ENCODE data around the gene FCHSD2.
"Not testable (repeated sequence)": the region's sequence is repeated elsewhere in the genome, so short reads cannot be mapped to it uniquely, and the experiment has no call there.

FCHSD2 gene

GRCh38 chr11:72816404-72816990, 325.6 kb downstream of the FCHSD2 start:
- Mint-ChIP-seq H3K36me3 (ENCODE audit: low read depth) (peaks cover 83% of the 10 kb centered on the region), H3K27me3 (no peaks in the 10 kb centered on the region), H3K4me1 (ENCODE audit: low read depth) (peaks cover 50% of the 10 kb centered on the region), H3K9me3 (no peaks in the 10 kb centered on the region), H3K4me3 (peak overlapping the region; percentile 99), H3K27ac (peak overlapping the region; percentile 99)
- DNase-seq: no peak

DNA sequence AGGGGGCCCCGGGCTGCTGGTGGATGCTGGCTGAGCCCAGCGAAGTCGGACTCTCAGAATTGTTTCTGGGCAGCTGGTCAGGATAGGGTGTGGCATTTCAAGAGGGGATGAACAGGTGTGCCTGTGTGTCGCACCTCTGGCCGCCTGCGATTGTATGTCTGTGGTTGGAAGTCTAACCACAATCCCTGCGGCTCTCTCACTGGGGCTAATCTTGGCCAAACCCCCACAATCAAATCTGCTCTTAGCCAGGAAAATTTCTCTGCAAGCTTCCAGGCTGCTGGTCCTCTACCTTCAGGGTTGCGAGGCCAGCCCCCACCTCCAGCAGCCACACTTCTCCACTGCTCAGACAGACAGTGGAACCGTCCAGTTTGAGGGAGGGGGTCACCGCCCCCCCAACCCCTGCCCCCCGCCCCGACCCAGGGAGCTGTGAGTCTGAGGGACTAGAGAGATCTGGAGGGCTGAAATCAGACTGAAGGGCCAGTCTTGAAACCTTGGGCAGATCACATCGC, 327.0 kb downstream of the FCHSD2 start:
- Mint-ChIP-seq H3K27me3 (no peaks in the 10 kb centered on the region), H3K36me3 (ENCODE audit: low read depth) (peaks cover 84% of the 10 kb centered on the region), H3K4me3 (peak overlapping the region; percentile 99), H3K4me1 (ENCODE audit: low read depth) (peaks cover 46% of the 10 kb centered on the region), H3K9me3 (no peaks in the 10 kb centered on the region), H3K27ac (peak overlapping the region; percentile 99)
- DNase-seq: no peak

- peaks cover 86% of the 10 kb centered on the region for H3K36me3 Mint-ChIP-seq (ENCODE audit: low read depth)
- H3K27ac Mint-ChIP-seq: peak within 1 kb of the TSS; percentile 99
- H3K4me1 Mint-ChIP-seq (ENCODE audit: low read depth): peaks cover 44% of the 10 kb centered on the region
- H3K27me3 Mint-ChIP-seq: no peaks in the 10 kb centered on the region
- DNase-seq: no peak
- H3K4me3 Mint-ChIP-seq: peak within 1 kb of the TSS; percentile 100
- H3K9me3 Mint-ChIP-seq: no peaks in the 10 kb centered on the region
Measured at GRCh38 chr11:72814286-72815109, 327.6 kb downstream of the FCHSD2 start, which contains the start of gene ATG16L2. Gene ATG16L2, plus strand, starts transcription at chr11:72814411. Its CDS starts 35 bp downstream, at chr11:72814446.

DNA sequence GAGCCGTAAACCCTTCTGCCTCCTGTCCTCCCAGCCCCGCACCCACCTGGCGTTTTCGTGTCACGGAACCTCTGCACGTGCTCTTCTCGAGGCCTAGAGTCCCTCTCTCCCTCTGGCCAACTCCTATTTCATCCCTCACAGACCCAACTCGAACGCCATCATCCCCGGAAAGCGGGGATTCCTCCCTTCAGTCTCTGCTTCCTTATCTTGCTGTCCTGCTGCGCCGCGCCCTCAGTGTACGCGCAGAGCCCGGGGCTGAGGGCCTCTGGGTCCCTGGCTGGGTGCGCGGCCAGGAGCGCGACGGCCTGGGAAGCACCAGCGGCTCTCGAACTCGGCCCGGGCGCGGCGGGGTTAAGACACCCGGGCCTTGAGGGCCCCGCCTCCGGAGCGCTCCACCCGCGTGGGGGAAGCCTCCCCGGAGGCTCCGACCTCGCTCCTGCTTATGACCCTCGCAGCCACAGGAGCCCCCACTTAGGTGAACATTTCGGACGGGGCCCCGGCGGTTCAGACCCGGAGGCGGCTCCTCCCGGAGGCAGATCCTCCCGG, 328.3 kb downstream of the FCHSD2 start:
- peaks cover 86% of the 10 kb centered on the region for H3K36me3 Mint-ChIP-seq (ENCODE audit: low read depth)
- H3K27me3 Mint-ChIP-seq: no peaks in the 10 kb centered on the region
- H3K9me3 Mint-ChIP-seq: no peaks in the 10 kb centered on the region
- H3K4me1 Mint-ChIP-seq (ENCODE audit: low read depth): peaks cover 40% of the 10 kb centered on the region
- H3K4me3 Mint-ChIP-seq: peak overlapping the region; percentile 100
- H3K27ac Mint-ChIP-seq: peak overlapping the region; percentile 98
- DNase-seq: peak; percentile 98

GRCh38 chr11:72812967-72813739, 329.0 kb downstream of the FCHSD2 start:
- Mint-ChIP-seq H3K27ac (peak overlapping the region; percentile 98), H3K36me3 (ENCODE audit: low read depth) (peaks cover 86% of the 10 kb centered on the region)
- peak; percentile 80 for DNase-seq

DNA sequence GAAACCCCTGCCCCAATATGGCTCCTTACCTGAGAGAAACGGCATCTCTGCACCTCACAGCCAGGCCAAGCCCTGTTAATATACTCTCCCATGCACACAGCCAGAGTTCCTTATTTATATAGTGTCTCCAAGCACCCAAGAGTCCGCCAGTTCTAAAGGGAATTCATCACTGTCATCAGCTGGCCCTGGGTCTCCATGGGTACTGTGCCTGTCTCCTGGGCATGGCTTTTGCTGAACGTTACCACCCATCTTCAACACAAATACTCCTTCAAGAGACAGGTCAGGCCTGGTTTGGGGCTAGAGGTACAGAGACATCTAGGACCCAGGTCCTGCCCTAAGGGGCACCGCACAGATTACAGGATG, 329.5 kb downstream of the FCHSD2 start:
- DNase-seq: no peak
- peaks cover 38% of the 10 kb centered on the region for H3K4me1 Mint-ChIP-seq (ENCODE audit: low read depth)
- H3K27me3 Mint-ChIP-seq: no peaks in the 10 kb centered on the region
- peak overlapping the region; percentile 100 for H3K4me3 Mint-ChIP-seq
- peaks cover 86% of the 10 kb centered on the region for H3K36me3 Mint-ChIP-seq (ENCODE audit: low read depth)
- no peaks in the 10 kb centered on the region for H3K9me3 Mint-ChIP-seq
- H3K27ac Mint-ChIP-seq: peak overlapping the region; percentile 98

More at GRCh38 chr11:72812967-72813739, 329.0 kb downstream of the FCHSD2 start:
- H3K4me3 Mint-ChIP-seq: peak overlapping the region; percentile 100
- peaks cover 39% of the 10 kb centered on the region for H3K4me1 Mint-ChIP-seq (ENCODE audit: low read depth)
- no peaks in the 10 kb centered on the region for H3K27me3 Mint-ChIP-seq
- no peaks in the 10 kb centered on the region for H3K9me3 Mint-ChIP-seq

DNA sequence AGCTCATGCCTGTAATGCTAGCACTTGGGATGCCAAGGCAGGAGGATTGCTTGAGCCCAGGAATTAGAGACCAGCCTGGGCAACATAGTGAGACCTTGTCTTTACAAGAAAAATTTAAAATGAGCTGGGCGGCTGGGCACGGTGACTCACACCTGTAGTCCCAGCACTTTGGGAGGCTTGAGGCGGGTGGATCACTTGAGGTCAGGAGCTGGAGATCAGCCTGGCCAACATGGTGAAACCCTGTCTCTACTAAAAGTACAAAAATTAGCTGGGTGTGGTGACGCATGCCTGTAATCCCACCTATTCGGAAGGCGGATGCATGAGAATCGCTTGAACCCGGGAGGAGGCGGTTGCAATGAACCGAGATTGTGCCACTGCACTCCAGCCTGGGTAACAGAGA, 330.4 kb downstream of the FCHSD2 start:
- peaks cover 78% of the 10 kb centered on the region for H3K36me3 Mint-ChIP-seq (ENCODE audit: low read depth)
- peaks cover 32% of the 10 kb centered on the region for H3K4me1 Mint-ChIP-seq (ENCODE audit: low read depth)
- H3K4me3 Mint-ChIP-seq: peak overlapping the region; percentile 100
- H3K27ac Mint-ChIP-seq: peak overlapping the region; percentile 66
- not testable (repeated sequence) for H3K9me3 Mint-ChIP-seq, DNase-seq, H3K27me3 Mint-ChIP-seq

DNA sequence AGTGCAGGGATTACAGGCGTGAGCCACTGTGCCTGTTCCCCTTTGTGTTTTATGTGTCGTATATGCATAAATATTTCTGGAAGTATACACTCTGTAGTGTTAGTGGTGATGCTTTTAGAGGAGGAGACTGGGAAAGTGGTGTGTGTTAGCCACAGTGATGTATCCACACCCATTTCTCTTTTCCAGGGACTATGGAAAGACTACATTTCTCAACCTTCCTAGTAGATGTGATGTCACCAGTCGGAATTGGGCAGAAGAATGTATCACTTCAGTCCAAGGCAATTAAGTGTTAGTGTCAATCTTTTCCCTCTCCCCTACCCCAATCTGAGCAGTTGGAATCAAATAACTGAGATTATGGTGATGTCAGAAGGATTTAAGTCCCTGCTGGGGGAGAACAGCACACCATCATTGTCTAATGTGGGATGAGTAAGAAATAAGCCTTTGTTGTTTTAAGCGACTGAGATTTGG, 333.8 kb downstream of the FCHSD2 start:
- no peak for DNase-seq
- Mint-ChIP-seq H3K36me3 (ENCODE audit: low read depth) (peaks cover 59% of the 10 kb centered on the region), H3K4me1 (ENCODE audit: low read depth) (peaks cover 24% of the 10 kb centered on the region), H3K4me3 (no peak overlapping the region), H3K27ac (no peak overlapping the region), H3K9me3 (no peaks in the 10 kb centered on the region), H3K27me3 (no peaks in the 10 kb centered on the region)

DNA sequence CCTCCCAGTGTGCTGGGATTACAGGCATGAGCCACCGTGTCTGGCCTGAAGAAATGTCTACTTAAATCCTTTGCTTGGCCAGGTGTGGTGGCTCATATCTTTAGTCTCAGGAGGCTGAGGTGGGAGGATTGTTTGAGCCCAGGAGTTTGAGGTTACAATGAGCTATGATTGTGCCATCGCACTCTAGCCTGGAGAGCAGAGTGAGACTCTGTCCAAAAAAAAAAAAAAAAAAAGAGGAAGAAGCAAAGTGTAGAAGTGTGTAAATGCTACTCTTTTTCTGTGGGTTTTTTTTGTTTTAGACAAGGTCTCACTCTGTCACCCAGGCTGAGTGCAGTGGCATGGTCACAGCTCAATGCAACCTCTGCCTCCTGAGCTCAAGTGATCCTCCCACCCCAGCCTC, 334.3 kb downstream of the FCHSD2 start:
- Mint-ChIP-seq H3K9me3 (no peaks in the 10 kb centered on the region), H3K4me1 (ENCODE audit: low read depth) (peaks cover 20% of the 10 kb centered on the region), H3K27ac (no peak overlapping the region), H3K36me3 (ENCODE audit: low read depth) (peaks cover 53% of the 10 kb centered on the region), H3K27me3 (no peaks in the 10 kb centered on the region), H3K4me3 (no peak overlapping the region)
- DNase-seq: no peak

- no peak overlapping the region for H3K27ac Mint-ChIP-seq
- peaks cover 16% of the 10 kb centered on the region for H3K4me1 Mint-ChIP-seq (ENCODE audit: low read depth)
- H3K9me3 Mint-ChIP-seq: no peaks in the 10 kb centered on the region
- H3K36me3 Mint-ChIP-seq (ENCODE audit: low read depth): peaks cover 52% of the 10 kb centered on the region
- DNase-seq: no peak
- H3K4me3 Mint-ChIP-seq: no peak overlapping the region
- no peaks in the 10 kb centered on the region for H3K27me3 Mint-ChIP-seq
Measured at GRCh38 chr11:72807021-72807693, 335.0 kb downstream of the FCHSD2 start.

DNA sequence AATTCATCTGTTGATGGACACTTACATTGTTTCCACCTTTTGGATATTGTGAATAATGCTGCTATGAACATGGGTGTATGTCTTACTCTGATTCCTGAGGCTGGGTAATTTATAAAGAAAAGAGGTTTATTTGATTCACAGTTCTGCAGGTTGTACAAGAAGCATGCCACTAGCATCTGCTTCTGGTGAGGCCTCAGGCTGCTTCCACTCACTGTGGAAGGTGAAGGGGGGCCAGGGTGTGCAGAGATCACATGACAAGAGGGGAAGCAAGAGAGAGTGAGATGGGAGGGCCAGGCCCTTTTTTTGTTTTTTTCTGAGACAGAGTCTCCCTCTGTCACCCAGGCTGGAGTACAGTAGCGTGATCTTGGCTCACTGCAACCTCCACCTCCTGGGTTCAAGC, 335.7 kb downstream of the FCHSD2 start:
- DNase-seq, H3K27ac Mint-ChIP-seq: not testable (repeated sequence)

DNA sequence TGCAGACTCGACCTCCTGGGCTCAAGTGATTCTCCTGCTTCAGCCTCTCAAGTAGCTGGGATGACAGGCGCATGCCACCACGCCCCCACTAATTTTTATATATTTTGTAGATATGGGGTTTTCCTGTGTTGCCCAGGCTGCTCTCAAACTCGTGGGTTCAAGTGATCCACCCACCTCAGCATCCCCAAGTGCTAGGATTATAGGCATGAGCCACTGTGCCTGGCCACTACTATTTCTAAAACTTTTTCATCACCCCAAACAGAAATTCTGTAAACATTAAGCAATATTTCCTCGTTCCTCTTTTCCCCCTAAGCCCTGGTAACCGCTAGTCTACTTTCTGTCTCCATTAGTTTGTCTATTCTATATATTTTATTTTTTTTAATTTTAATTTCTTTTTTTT, 336.9 kb downstream of the FCHSD2 start:
- no peaks in the 10 kb centered on the region for H3K27me3 Mint-ChIP-seq

More for the DNA sequence above, 335.7 kb downstream of the FCHSD2 start:
- H3K9me3 Mint-ChIP-seq, H3K27me3 Mint-ChIP-seq, H3K4me3 Mint-ChIP-seq: not testable (repeated sequence)
- peaks cover 10% of the 10 kb centered on the region for H3K4me1 Mint-ChIP-seq (ENCODE audit: low read depth)
- peaks cover 44% of the 10 kb centered on the region for H3K36me3 Mint-ChIP-seq (ENCODE audit: low read depth)

DNA sequence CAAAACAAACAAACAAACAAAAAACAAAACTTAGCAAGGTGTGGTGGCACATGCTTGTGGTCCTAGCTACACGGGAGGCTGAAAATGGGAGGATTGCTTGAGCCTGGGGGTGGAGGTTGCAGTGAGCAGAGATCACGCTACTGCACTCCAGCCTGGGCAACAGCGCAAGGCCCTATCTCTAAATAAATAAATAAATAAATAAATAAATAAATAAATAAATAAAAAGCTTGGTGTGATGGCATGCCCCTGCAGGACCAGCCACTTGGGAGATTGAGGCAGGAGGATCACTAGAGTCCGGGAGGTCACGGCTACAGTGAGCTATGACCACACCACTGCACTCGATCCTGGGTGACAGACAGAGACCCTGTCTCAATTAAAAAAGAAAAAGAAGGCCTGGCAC, 339.3 kb downstream of the FCHSD2 start:
- H3K36me3 Mint-ChIP-seq (ENCODE audit: low read depth): peaks cover 11% of the 10 kb centered on the region
- H3K4me3 Mint-ChIP-seq: no peak overlapping the region
- DNase-seq: no peak
- H3K9me3 Mint-ChIP-seq: no peaks in the 10 kb centered on the region
- no peak overlapping the region for H3K27ac Mint-ChIP-seq
- peaks cover 4% of the 10 kb centered on the region for H3K4me1 Mint-ChIP-seq (ENCODE audit: low read depth)
- no peaks in the 10 kb centered on the region for H3K27me3 Mint-ChIP-seq

More for the DNA sequence above, 336.9 kb downstream of the FCHSD2 start:
- no peaks in the 10 kb centered on the region for H3K9me3 Mint-ChIP-seq
- no peak for DNase-seq
- peaks cover 33% of the 10 kb centered on the region for H3K36me3 Mint-ChIP-seq (ENCODE audit: low read depth)
- peaks cover 4% of the 10 kb centered on the region for H3K4me1 Mint-ChIP-seq (ENCODE audit: low read depth)
- H3K4me3 Mint-ChIP-seq: no peak overlapping the region
- no peak overlapping the region for H3K27ac Mint-ChIP-seq

- DNase-seq: no peak
- Mint-ChIP-seq H3K27ac (no peak overlapping the region), H3K27me3 (no peaks in the 10 kb centered on the region), H3K4me1 (ENCODE audit: low read depth) (peaks cover 4% of the 10 kb centered on the region), H3K4me3 (no peak overlapping the region), H3K9me3 (no peaks in the 10 kb centered on the region), H3K36me3 (ENCODE audit: low read depth) (peaks cover 4% of the 10 kb centered on the region)
Measured at GRCh38 chr11:72799441-72799840, 342.7 kb downstream of the FCHSD2 start.
